WTC11 (cell line): ENCODE results near the gene ADGB. TPM values are rescaled to one million over a fixed set of nuclear protein-coding genes. Genes with fewer than 3 reads are reported as not detected.

ENCODE experiments used
- ATAC-seq: fragments of 200-7000 bp; cut with Tn5 transposase; 2 replicates; pipeline ENCODE4 v1.10.0; 2021; ENCODE audit warnings: mild to moderate bottlenecking, moderate library complexity
- CTCF ChIA-PET: fragments of 300-600 bp; sonication (Branson Sonifier 250); formaldehyde crosslinking; loops from one replicate; lab custom pipeline; 2021; ENCODE audit warnings: antibody characterized with exemption; lab: Charles Lee
- POLR2A ChIA-PET: fragments of 350-600 bp; sonication (Branson Sonifier 250); formaldehyde crosslinking; loops from one replicate; lab custom pipeline; 2021; ENCODE audit warnings: antibody characterized with exemption; lab: Charles Lee
- DNase-seq: peaks from one replicate; pipeline ENCODE4 v3.0.0; 2021; ENCODE audit warnings: low spot score
- H3K27ac Mint-ChIP-seq: 2 replicates; pipeline ENCODE4 v1.8.0; 2021; ENCODE audit warnings: mixed read lengths
- H3K27me3 Mint-ChIP-seq: 2 replicates; pipeline ENCODE4 v1.8.0; 2021; ENCODE audit warnings: low read depth, mild to moderate bottlenecking, moderate library complexity, mixed read lengths
- H3K36me3 Mint-ChIP-seq: 2 replicates; pipeline ENCODE4 v1.8.0; 2021; ENCODE audit warnings: mixed read lengths
- H3K4me1 Mint-ChIP-seq: 2 replicates; pipeline ENCODE4 v1.8.0; 2022; ENCODE audit warnings: mixed read lengths
- H3K4me3 Mint-ChIP-seq: 2 replicates; pipeline ENCODE4 v1.8.0; 2021; ENCODE audit warnings: mild to moderate bottlenecking, moderate library complexity, mixed read lengths
- H3K9me3 Mint-ChIP-seq: 2 replicates; pipeline ENCODE4 v1.8.0; 2021; ENCODE audit warnings: mixed read lengths
- HMGA2 ChIP-seq: fragments of 250-450 bp; sonication (Bioruptor Pico); IDR thresholded peaks from 2 replicates; pipeline ENCODE4 v1.4.0; 2021; ENCODE audit warnings: mild to moderate bottlenecking, moderate library complexity
- MYBL2 ChIP-seq: sonication (generic); formaldehyde crosslinking; IDR thresholded peaks from 2 replicates; pipeline ENCODE4 v1.8.1; 2023; ENCODE audit warnings: mild to moderate bottlenecking, moderate library complexity, missing genetic modification reagents
- NFYB ChIP-seq: sonication (generic); formaldehyde crosslinking; conservative IDR thresholded peaks from 2 replicates; pipeline ENCODE4 v1.8.0; 2022; ENCODE audit warnings: low read depth, missing genetic modification reagents
- NR2C2 ChIP-seq: sonication (generic); formaldehyde crosslinking; IDR thresholded peaks from 2 replicates; pipeline ENCODE4 v1.8.0; 2022; ENCODE audit warnings: mild to moderate bottlenecking, missing genetic modification reagents
- SMAD4 ChIP-seq: sonication (generic); formaldehyde crosslinking; IDR thresholded peaks from 2 replicates; pipeline ENCODE4 v1.8.0; 2022; ENCODE audit warnings: mild to moderate bottlenecking, missing genetic modification reagents
- TEAD4 ChIP-seq: sonication (generic); formaldehyde crosslinking; IDR thresholded peaks from 2 replicates; pipeline ENCODE4 v1.8.0; 2022; ENCODE audit warnings: mild to moderate bottlenecking, missing genetic modification reagents
- ZNF121 ChIP-seq: sonication (generic); formaldehyde crosslinking; IDR thresholded peaks from 2 replicates; pipeline ENCODE4 v1.8.0; 2023; ENCODE audit warnings: missing genetic modification reagents
- ZNF219 ChIP-seq: sonication (generic); formaldehyde crosslinking; IDR thresholded peaks from 2 replicates; pipeline ENCODE4 v1.8.0; 2023; ENCODE audit warnings: missing genetic modification reagents, mild to moderate bottlenecking, borderline replicate concordance
- ZNF317 ChIP-seq: sonication (generic); formaldehyde crosslinking; IDR thresholded peaks from 2 replicates; pipeline ENCODE4 v1.8.1; 2023; ENCODE audit warnings: low read depth, mild to moderate bottlenecking, moderate library complexity, missing genetic modification reagents, borderline replicate concordance
- total RNA-seq: library from RNA; stranded (reverse); gene quantifications from 3 replicates; pipeline ENCODE4 v1.2.3, GENCODE V29; 2021
- TF ChIP-seq, protein P1 (sequence below): sonication (generic); formaldehyde crosslinking; IDR thresholded peaks from 2 replicates; pipeline ENCODE4 v1.8.1; 2023; ENCODE audit warnings: mild to moderate bottlenecking, missing genetic modification reagents, borderline replicate concordance
- TF ChIP-seq, protein P2 (sequence below): fragments of 250-450 bp; sonication (Bioruptor Pico); IDR thresholded peaks from 2 replicates; pipeline ENCODE4 v1.9.0; 2021; ENCODE audit warnings: mild to moderate bottlenecking
- TF ChIP-seq, protein P3 (sequence below): fragments of 250-450 bp; sonication (Bioruptor Pico); conservative IDR thresholded peaks from 2 replicates; pipeline ENCODE4 v1.9.0; 2021; ENCODE audit warnings: mild to moderate bottlenecking

ADGB gene
- total RNA-seq, 1 experiment from 2014 or later: not detected

DNA sequence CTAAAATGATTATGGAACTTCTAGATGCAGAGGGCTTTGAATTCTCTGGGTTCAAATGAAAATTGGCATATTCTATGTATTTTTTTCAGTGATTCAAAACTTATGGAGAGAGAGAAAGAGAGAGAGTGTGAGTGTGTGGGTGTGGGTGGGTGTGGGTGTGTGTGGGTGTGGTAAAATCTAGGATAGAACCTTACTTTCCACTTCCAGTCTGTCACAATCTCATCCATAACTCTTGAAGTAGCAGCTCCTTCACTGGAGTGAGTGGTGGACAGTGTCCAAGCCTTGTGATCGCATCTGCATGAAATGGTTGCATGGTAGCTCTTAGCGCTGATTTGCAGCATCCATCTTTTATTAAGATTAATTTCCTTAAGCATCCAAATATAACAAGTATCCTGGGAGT lies 37.7 kb downstream of the ADGB start:
- Mint-ChIP-seq H3K27me3 (no peaks in the 10 kb centered on the region), H3K36me3 (no peaks in the 10 kb centered on the region), H3K27ac (no peak overlapping the region), H3K9me3 (peaks cover 3% of the 10 kb centered on the region; the same call in 1 of the 2 replicates), H3K4me3 (no peak overlapping the region), H3K4me1 (no peaks in the 10 kb centered on the region)
- no peak for DNase-seq
- TF ChIP-seq MYBL2 (CRISPR knock-in tag) (no peak), HMGA2 (CRISPR knock-in tag) (no peak), NR2C2 (CRISPR knock-in tag) (no peak)
- TF ChIP-seq, protein P1, sequence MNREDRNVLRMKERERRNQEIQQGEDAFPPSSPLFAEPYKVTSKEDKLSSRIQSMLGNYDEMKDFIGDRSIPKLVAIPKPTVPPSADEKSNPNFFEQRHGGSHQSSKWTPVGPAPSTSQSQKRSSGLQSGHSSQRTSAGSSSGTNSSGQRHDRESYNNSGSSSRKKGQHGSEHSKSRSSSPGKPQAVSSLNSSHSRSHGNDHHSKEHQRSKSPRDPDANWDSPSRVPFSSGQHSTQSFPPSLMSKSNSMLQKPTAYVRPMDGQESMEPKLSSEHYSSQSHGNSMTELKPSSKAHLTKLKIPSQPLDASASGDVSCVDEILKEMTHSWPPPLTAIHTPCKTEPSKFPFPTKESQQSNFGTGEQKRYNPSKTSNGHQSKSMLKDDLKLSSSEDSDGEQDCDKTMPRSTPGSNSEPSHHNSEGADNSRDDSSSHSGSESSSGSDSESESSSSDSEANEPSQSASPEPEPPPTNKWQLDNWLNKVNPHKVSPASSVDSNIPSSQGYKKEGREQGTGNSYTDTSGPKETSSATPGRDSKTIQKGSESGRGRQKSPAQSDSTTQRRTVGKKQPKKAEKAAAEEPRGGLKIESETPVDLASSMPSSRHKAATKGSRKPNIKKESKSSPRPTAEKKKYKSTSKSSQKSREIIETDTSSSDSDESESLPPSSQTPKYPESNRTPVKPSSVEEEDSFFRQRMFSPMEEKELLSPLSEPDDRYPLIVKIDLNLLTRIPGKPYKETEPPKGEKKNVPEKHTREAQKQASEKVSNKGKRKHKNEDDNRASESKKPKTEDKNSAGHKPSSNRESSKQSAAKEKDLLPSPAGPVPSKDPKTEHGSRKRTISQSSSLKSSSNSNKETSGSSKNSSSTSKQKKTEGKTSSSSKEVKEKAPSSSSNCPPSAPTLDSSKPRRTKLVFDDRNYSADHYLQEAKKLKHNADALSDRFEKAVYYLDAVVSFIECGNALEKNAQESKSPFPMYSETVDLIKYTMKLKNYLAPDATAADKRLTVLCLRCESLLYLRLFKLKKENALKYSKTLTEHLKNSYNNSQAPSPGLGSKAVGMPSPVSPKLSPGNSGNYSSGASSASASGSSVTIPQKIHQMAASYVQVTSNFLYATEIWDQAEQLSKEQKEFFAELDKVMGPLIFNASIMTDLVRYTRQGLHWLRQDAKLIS (CRISPR knock-in tag): no peak
- ATAC-seq: no peak
- POLR2A ChIA-PET: no interaction called here
- CTCF ChIA-PET: no interaction called here

DNA sequence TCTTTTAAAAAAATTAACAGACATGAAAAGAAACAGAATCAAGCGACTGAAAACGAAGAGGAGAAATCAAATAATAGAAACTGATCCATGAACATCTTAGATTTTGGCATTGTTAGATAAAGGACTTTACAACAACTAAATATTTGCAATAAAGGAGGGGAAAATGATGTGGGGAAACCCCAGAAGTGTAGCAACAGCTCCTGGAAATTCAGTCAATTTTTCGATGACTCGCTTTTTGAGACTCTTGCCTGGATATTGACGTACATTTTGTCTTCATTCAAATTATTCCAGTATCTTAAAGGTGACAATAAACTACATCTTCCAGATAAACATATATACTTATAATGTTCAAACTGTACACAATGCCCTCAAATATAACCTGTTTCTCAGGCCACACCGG lies 44.1 kb downstream of the ADGB start:
- no peaks in the 10 kb centered on the region for H3K4me1 Mint-ChIP-seq
- H3K27me3 Mint-ChIP-seq: no peaks in the 10 kb centered on the region
- POLR2A ChIA-PET: no interaction called here
- no peak overlapping the region for H3K4me3 Mint-ChIP-seq
- TF ChIP-seq ZNF317 (CRISPR knock-in tag): no peak
- peaks cover under 1% of the 10 kb centered on the region; the same call in 1 of the 2 replicates for H3K9me3 Mint-ChIP-seq
- DNase-seq (no peak), ATAC-seq (no peak)
- no peaks in the 10 kb centered on the region for H3K36me3 Mint-ChIP-seq
- CTCF ChIA-PET: no interaction called here
- no peak overlapping the region for H3K27ac Mint-ChIP-seq

DNA sequence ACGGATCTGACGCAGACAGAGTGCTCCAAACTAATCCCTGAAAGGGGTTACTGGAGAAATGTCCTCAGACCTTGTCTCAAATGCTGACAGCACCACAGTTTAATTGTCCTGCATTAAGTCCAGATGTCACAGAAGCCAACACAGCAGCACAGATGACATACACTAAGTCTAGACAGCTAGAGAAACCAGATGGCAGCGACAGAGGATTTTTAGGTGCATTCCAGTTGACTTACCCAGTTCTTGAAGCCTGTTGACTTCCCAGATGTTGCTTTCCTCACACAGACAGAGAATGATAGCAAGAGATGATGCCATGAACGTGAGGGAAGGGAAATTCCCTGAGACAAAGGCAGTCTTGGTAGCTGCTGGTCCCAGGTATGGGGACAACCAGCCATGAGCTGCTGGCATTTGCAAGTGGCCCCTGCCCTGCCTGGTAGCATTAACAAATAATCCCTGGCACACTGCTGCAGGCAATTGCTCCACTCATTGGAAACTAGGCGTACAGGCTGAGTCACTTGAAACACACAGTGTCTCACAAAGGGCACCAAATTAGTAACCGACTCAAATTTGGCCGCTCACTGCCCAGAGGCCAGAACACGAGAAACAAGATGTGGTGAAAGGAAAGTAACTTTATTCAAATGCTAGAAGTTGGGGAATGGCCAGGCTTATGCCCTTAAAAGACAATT lies 52.2 kb downstream of the ADGB start:
- POLR2A ChIA-PET: no interaction called here
- H3K27me3 Mint-ChIP-seq: no peaks in the 10 kb centered on the region
- no peaks in the 10 kb centered on the region for H3K4me1 Mint-ChIP-seq
- ATAC-seq (no peak), DNase-seq (no peak)
- H3K27ac Mint-ChIP-seq: no peak overlapping the region
- H3K9me3 Mint-ChIP-seq: peaks cover 9% of the 10 kb centered on the region
- TF ChIP-seq, protein P2, sequence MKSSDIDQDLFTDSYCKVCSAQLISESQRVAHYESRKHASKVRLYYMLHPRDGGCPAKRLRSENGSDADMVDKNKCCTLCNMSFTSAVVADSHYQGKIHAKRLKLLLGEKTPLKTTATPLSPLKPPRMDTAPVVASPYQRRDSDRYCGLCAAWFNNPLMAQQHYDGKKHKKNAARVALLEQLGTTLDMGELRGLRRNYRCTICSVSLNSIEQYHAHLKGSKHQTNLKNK (CRISPR knock-in tag): no peak
- TF ChIP-seq NR2C2 (CRISPR knock-in tag) (no peak), ZNF219 (no peak), NFYB (CRISPR knock-in tag) (no peak)
- CTCF ChIA-PET: no interaction called here
- no peak overlapping the region for H3K4me3 Mint-ChIP-seq
- H3K36me3 Mint-ChIP-seq: no peaks in the 10 kb centered on the region

DNA sequence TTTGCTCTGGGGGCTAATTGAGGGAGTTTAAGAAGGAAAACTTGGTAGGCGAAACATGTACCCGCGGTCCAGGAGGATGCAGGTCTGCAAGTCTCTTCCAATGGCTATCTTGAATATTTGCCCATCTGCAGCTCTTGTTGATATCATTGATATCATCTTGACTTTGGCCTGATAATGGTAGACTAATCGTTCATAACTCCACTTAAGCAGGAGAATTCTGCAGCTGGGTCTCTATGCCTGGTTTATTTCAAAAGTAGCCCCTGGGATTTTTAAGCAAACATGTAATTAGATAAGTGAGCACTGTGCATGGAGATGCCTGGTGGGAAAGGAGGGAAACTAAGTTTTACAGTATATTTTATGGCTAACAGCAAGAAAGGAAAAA lies 52.7 kb downstream of the ADGB start:
- Mint-ChIP-seq H3K9me3 (peaks cover 9% of the 10 kb centered on the region), H3K4me3 (no peak overlapping the region), H3K36me3 (no peaks in the 10 kb centered on the region), H3K27me3 (no peaks in the 10 kb centered on the region), H3K4me1 (no peaks in the 10 kb centered on the region), H3K27ac (no peak overlapping the region)
- ATAC-seq (no peak), DNase-seq (no peak)
- CTCF ChIA-PET: no interaction called here
- POLR2A ChIA-PET: no interaction called here
- TF ChIP-seq TEAD4 (CRISPR knock-in tag) (no peak), SMAD4 (no peak), ZNF121 (no peak)
- TF ChIP-seq, protein P3, sequence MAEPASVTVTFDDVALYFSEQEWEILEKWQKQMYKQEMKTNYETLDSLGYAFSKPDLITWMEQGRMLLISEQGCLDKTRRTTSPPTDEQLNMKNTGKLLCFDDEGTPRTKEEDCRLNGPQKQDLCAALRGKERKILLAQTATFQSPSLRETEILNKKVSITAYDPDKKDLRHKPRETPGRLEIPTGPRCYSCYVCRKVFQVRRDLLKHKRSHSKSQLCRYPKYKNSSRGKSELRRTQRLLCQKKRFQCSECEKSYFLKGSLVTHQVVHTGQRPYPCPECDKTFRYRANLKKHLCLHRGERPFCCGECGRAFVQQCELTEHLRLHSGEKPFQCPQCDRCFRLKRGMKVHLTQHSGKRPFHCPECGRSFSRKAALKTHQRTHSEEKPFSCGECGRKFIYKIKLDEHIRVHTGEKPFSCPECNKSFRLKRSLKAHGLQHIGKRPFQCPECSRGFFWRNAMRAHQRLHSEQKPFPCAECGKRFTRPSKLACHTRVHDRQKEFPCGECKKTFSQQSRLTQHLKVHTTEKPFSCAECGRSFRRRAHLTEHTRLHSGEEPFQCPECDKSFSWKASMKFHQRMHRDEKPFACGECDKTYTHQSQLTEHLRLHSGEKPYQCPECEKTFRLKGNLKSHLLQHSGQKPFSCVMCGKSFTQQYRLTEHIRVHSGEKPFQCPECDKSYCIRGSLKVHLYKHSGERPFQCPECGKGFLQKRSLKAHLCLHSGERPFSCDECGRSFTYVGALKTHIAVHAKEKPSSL: no peak
